ENCODE results near the gene FOSL1. TPM values are rescaled to one million over a fixed set of nuclear protein-coding genes. Genes with fewer than 3 reads are reported as not detected.
A peak's percentile ranks its signal among the peaks of the same experiment; 100 is the strongest.

Gene FOSL1
- total RNA-seq, 4 donors from 2014 or later, result 11.9 to 72.7 (median 35.6) TPM

DNA sequence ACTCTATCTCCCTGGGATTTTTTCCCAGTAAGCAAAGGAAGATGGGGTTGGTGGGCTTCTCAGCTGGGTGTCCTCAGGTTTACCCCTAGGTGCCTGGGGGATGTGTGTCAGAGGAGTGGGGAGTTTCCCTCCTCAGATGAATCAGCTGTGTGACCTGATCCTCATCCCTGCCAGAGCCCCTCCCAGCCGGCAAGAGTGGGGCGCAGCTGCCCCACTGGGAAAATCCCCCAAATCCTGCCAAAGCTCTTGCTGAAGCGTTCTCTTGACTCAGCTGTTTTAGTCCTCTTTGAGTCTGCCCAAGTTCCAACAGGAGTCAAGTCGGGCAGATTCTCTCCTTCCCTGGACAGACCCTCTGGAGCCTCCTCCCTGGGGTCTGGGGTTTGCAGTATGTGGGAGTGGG lies 12.7 kb upstream of the FOSL1 start:
- Histone ChIP-seq H3K4me3 (no peak overlapping the region), H3K27me3 (no peaks in the 10 kb centered on the region), H3K36me3 (peaks cover 0 to 9% (median 0%) of the 10 kb centered on the region in 3 donors), H3K9me3 (no peaks in the 10 kb centered on the region), H3K27ac (peak overlapping the region; percentile 40 to 81 (median 70)), H3K4me1 (peaks cover 46 to 69% (median 53%) of the 10 kb centered on the region in 3 donors)
- intact Hi-C loops (cut with DNase I), result no loop called here
- no peak for TF ChIP-seq POLR2A (IDR thresholded peaks at IDR 0.05)
- TF ChIP-seq, protein P1, sequence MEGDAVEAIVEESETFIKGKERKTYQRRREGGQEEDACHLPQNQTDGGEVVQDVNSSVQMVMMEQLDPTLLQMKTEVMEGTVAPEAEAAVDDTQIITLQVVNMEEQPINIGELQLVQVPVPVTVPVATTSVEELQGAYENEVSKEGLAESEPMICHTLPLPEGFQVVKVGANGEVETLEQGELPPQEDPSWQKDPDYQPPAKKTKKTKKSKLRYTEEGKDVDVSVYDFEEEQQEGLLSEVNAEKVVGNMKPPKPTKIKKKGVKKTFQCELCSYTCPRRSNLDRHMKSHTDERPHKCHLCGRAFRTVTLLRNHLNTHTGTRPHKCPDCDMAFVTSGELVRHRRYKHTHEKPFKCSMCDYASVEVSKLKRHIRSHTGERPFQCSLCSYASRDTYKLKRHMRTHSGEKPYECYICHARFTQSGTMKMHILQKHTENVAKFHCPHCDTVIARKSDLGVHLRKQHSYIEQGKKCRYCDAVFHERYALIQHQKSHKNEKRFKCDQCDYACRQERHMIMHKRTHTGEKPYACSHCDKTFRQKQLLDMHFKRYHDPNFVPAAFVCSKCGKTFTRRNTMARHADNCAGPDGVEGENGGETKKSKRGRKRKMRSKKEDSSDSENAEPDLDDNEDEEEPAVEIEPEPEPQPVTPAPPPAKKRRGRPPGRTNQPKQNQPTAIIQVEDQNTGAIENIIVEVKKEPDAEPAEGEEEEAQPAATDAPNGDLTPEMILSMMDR (IDR thresholded peaks at IDR 0.05), result no peak
- WGBS, 2 donors, result 40 to 53% methylated on average over 1 to 3 of the region's 4 CpGs
- DNase-seq, result no peak

DNA sequence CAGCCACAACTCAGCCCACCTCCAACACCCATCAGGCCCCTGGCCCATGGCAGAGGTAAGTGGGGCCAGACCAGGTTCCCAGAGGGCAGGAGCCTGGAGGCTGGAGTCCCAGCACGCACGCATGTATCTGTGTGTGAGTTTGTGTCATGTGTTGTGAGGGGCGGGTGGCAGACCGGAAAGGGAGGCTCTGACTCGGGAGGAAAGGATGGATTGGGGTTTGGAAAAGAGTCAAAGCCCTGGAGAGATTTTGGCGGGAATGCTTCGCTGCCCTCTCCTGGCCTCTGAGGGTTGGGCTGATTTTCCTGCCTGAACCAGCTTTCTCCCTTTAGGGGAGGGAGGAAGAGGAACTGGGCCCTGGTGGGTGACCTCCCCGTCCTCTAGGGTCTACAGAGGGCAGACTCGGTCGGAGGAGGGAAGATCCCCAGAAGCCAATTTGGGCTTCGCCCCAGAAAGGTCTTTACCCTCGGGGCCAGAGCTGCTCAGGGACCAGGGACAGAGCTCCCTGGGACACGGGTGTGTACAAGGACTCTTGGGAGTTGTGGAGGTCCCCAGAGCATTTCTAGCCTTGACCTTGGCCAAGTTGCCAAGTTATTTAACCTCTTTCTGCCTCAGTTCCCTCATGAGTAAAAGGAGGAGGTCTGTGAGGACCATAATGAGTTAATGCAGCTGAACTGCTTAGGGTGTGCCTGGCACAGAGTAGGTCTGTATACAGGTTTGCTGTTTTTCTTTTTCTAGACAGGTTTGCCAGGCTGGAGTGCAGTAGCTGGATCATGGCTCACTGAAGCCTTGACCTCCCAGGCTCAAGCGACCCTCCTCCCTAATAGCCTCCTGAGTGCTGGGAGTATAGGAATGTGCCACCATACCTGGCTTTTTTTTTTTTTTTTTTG lies 11.7 kb upstream of the FOSL1 start:
- TF ChIP-seq, protein P1 (IDR thresholded peaks at IDR 0.05), result peak in 3 of 6 experiments; percentile 20 to 34 (median 34)
- TF ChIP-seq POLR2A (IDR thresholded peaks at IDR 0.05), result peak in 1 of 4 donors; percentile 21
- H3K4me3 ChIP-seq, result no peak overlapping the region
- no peaks in the 10 kb centered on the region for H3K9me3 ChIP-seq
- intact Hi-C loops (cut with DNase I), result no loop called here
- WGBS, 2 donors, result 7 to 40% methylated on average over 9 to 12 of the region's 14 CpGs
- H3K4me1 ChIP-seq, result peaks cover 37 to 60% (median 44%) of the 10 kb centered on the region in 3 donors
- H3K36me3 ChIP-seq, result peaks cover 0 to under 1% (median 0%) of the 10 kb centered on the region in 3 donors
- no peak for DNase-seq
- H3K27ac ChIP-seq, result peak overlapping the region; percentile 54 to 81 (median 60)
- no peaks in the 10 kb centered on the region for H3K27me3 ChIP-seq

DNA sequence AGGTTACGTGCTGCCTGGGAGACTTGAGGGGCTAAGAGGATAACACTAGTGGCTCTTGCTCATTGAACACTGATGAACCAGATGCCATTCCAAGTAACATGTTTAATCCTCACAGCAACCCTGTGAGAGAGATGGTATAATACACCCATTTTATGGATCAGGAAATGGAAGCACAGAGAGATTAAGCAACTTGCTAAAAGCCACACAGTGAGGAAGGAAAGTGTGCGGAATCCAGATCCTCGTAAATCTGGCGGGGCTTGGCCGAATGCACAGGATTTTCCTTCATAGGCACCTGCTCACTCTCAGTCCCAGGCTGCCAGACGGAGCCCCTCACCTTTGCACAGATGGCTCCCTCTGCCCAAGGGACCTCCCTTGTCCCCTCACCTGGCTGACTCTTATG lies 7.7 kb upstream of the FOSL1 start:
- TF ChIP-seq, protein P1 (IDR thresholded peaks at IDR 0.05), result no peak
- TF ChIP-seq POLR2A (IDR thresholded peaks at IDR 0.05), result no peak
- Histone ChIP-seq H3K36me3 (no peaks in the 10 kb centered on the region), H3K27me3 (no peaks in the 10 kb centered on the region), H3K4me1 (peaks cover 10 to 22% (median 17%) of the 10 kb centered on the region in 3 donors), H3K9me3 (no peaks in the 10 kb centered on the region), H3K4me3 (no peak overlapping the region), H3K27ac (no peak overlapping the region)
- DNase-seq, result no peak
- 86 to 88% methylated on average over 6 of the region's 6 CpGs for WGBS, 2 donors
- intact Hi-C loops (cut with DNase I), result no loop called here

DNA sequence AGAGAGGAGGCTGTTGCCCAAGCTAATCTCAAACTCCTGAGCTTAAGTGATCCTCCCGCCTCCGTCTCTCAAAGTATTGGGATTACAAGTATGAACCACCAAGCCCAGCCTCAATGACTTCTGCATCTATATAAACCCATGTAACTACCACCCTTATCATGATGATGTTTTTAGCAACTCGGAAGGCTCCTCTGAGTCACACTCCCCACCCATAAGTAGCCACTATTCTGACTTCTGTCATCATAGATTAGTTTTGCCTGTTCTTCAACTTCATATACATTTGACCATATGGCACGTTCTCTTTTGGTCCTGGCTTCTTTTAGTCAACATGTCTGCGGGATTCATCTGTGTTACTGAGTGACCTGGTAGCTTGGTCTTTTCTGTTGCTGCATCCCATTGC lies 6.4 kb upstream of the FOSL1 start:
- Histone ChIP-seq H3K36me3 (no peaks in the 10 kb centered on the region), H3K4me1 (peaks cover 0 to 13% (median 4%) of the 10 kb centered on the region in 3 donors), H3K9me3 (no peaks in the 10 kb centered on the region), H3K27ac (no peak overlapping the region), H3K27me3 (no peaks in the 10 kb centered on the region), H3K4me3 (no peak overlapping the region)
- no peak for DNase-seq
- TF ChIP-seq POLR2A (IDR thresholded peaks at IDR 0.05), result no peak
- TF ChIP-seq, protein P1 (IDR thresholded peaks at IDR 0.05), result no peak
- 72 to 76% methylated on average over 5 of the region's 5 CpGs for whole genome bisulfite sequencing, 2 donors
- intact Hi-C loops (cut with DNase I), result no loop called here

DNA sequence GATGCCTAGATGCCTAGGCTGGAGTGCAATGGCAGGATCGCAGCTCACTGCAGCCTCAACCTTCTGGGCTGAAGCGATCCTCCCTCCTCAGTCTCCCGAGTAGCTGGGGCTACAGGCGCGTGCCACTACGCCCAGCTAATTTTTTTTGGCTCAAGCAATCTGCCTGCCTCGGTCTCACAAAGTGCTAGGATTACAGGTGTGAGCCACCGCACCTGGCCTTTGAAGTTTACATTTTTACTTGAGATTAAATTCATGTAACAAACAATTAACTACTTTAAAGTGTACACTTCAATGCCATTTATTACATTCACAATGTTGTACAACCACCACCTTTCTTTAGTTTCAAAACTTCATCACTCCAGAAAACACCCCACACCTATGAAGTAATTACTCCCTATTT lies 3.5 kb upstream of the FOSL1 start:
- intact Hi-C loops (cut with DNase I), result no loop called here
- peaks cover 5 to 31% (median 7%) of the 10 kb centered on the region in 3 donors for H3K4me1 ChIP-seq
- H3K36me3 ChIP-seq, result no peaks in the 10 kb centered on the region
- no peak for TF ChIP-seq POLR2A (IDR thresholded peaks at IDR 0.05)
- TF ChIP-seq, protein P1 (IDR thresholded peaks at IDR 0.05), result no peak
- WGBS, 2 donors, result 71 to 74% methylated on average over 8 of the region's 8 CpGs
- no peaks in the 10 kb centered on the region for H3K9me3 ChIP-seq
- DNase-seq, result no peak
- H3K27me3 ChIP-seq, result peaks cover 0 to 11% (median 0%) of the 10 kb centered on the region in 4 donors
- no peak overlapping the region for H3K27ac ChIP-seq
- no peak overlapping the region for H3K4me3 ChIP-seq
